Stimulated activated CD8-positive, alpha-beta memory T cell treated with anti-CD3 and anti-CD28 coated beads, Interleukin-2, amount 100 ng/mL, for 48 hours (primary cell): ENCODE results near the gene TBX15.

Source experiments
- DNase-seq, 2 donors: peaks; one replicate each; pipeline ENCODE4 v3.0.0-alpha.2; 2020; ENCODE audit warnings: low read depth in 2 of 2

Gene TBX15

DNA sequence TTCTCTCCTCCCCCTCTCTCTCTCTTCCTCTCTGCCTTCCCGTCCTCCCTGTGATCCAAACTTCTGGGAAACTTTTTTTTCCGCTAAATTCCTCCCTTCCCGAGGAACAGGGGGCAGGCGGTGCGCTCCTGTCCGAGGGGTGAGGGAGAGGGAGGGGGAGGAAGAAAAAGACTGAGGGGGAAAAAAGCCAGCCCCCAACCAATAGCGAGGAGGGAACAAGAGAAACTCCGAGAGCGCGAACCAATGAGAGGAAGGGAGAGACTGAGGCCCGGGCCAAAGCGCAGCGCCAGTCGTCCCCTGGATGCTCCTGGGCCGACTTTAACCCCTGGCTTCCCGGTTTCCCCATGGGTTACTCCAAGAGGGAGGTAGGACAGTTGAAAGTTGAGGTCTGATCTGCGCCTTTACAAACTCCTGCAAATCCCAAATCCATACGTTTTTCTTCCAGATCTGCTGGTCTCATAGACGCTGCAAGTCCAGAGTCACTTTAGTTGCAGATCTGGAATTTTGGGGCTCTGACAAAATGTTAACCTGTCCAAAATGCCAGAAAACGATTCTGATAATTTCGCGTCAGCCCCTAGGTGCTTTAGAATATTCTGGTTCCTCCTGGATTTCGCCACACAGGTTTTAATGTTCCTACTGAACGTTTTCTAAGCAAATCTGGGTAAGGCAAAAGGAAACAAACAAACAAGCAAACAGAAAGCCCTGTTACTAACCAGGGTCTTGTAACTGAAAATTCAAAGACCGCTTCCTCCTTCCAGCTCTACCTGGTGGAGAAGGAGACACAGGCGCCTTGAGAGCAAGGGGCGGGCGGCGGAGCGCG lies at the start of gene TBX15:
TSS of gene TBX15 (minus strand) at position 158 of the 820 bp plus-strand sequence. CDS start 548 bp downstream, outside the sequence.
- DNase-seq, result no peak

DNA sequence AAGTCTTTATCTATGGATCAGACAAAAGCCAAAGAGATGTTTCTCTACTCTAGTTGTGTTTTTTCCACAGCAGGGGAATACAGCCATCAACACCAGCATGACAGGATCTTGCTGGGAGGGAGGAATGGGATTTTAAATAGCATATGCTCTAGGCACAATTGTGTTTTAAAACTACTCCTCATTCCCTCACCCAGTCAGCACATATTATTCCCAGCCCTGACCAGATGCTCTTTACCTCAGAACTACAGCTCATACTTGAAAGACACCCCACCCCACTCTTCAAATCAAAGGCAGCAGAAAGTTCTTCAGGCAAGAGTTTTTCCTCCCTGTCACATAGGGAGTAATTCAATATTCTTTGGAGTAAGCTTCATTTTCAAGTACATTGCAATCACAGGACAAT lies 46.2 kb upstream of the TBX15 start:
- no peak for DNase-seq

- no peak for DNase-seq
Observed at GRCh38 chr1:119032986-119033385, 44.8 kb upstream of the TBX15 start.

DNA sequence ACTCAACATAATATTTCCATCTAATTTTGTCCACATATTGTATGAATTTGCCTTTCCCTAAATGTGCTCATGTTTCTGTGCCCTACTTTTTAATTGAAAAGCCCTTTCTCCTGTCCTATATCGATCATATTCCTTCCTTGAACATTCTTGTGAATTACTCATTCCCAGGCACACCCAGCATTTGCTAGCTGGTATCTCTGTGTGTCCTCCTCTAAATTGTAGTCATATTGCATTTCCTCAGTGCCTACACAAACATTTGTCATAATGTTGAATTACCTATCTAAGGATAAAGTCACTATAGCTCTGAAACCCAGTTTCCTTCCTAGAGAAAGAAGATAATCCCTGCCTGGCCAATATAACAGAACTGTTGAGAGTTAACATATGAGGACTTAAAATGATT lies 39.6 kb upstream of the TBX15 start:
- no peak for DNase-seq

- DNase-seq, result no peak
Observed at GRCh38 chr1:119026956-119027355, 38.8 kb upstream of the TBX15 start.

DNA sequence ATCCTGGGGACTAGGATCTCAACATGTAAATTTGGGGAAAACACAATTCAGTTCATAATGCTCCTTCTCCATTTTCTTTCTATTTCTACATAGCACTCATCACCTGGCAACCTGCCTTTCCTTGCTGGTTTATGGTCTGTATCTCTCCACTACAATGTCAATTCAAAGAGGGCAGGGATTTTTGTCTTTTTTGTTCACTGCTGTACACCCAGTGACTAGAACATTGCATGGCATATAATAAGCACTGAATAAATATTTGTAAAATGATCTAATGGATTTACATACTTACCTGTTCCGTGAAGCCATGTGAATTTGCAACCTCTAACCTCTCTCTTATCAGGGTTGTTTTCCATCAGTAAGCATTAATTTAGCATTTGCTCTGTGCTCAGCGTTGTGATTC lies 27.4 kb upstream of the TBX15 start:
- no peak for DNase-seq

- no peak for DNase-seq
Observed at GRCh38 chr1:119012383-119012782, 24.2 kb upstream of the TBX15 start.

DNA sequence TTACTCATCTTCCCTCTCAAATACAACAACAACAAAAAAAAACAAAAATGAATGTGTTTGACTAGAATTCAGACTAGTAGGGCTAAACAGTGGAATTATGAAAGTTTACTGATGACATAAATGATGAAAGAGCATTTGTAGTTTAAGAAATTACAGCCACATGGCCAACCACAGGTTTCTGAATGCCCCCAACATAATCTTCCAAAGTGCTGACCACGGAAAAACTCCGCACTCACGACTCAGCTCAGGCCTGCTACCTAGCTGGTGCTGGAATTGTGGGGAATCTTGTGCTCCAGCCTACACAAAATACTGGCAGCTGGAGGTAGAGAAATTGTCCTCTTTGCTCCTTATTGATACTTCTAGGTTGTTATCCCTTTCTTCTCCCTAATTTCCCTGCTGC lies 23.6 kb upstream of the TBX15 start:
- no peak for DNase-seq

GRCh38 chr1:119011116-119011515 lies 23.0 kb upstream of the TBX15 start:
- DNase-seq, result no peak

- DNase-seq, result no peak
Observed at GRCh38 chr1:119010201-119010600, 22.1 kb upstream of the TBX15 start.

DNA sequence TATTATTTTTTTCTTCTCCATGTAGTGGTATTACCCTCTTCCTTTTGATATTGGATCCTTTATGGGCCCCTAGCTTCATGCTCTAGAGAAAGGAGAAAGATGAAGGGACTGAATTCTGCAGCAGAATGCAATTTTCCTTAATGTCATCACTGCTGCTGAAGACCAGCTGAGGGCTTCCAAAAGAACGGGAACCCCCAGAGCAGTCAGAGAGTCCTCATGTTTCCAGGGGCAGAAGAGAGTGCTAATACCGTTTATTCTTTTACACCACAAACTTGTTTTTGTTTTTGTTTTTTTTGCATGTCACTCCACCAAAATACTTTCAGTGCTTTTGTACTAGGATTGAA lies 21.1 kb upstream of the TBX15 start:
- no peak for DNase-seq

DNA sequence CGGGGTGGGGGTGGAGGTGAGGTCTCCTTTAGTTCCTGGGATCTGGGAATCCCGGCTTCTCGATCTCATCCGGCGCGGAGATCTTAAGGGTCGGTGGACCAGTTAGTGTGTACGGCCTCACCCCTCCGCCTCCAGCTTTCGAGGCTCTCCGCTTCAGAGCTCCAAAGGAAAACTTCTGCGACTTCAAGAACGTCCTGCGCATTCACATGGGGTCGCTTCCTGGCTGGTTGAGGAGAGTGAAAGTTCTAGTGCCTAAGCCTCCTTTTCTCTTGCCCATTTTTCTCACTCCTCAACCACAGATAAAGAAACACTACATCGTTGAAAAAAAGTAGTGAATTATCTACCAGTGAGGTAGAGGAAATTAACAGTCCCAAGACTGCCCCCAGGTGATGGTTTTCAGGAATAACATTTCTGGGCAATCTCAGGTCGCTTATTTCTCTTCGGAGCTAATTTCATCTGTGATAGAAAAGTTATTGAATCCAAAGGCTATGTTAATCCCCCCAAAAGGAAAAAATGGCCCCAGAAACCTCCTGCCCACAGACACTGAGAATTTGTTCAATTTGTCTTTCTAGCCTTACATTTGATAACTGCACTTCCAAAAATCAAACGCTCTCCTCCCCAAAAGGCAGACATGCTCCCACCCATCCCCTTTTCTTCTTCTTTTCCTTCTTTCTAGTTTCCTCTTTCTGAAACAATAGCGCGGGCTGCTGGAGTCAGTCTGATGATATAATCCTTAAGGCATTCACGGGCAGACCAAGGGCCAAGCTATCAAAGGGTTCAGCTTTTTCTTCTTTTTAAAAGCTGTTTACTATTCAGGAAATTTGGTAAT lies 20.6 kb upstream of the TBX15 start:
- no peak for DNase-seq

GRCh38 chr1:119007670-119008482 lies 19.7 kb upstream of the TBX15 start:
- DNase-seq, result no peak

- no peak for DNase-seq
Observed at GRCh38 chr1:119007339-119007669, 19.2 kb upstream of the TBX15 start.

DNA sequence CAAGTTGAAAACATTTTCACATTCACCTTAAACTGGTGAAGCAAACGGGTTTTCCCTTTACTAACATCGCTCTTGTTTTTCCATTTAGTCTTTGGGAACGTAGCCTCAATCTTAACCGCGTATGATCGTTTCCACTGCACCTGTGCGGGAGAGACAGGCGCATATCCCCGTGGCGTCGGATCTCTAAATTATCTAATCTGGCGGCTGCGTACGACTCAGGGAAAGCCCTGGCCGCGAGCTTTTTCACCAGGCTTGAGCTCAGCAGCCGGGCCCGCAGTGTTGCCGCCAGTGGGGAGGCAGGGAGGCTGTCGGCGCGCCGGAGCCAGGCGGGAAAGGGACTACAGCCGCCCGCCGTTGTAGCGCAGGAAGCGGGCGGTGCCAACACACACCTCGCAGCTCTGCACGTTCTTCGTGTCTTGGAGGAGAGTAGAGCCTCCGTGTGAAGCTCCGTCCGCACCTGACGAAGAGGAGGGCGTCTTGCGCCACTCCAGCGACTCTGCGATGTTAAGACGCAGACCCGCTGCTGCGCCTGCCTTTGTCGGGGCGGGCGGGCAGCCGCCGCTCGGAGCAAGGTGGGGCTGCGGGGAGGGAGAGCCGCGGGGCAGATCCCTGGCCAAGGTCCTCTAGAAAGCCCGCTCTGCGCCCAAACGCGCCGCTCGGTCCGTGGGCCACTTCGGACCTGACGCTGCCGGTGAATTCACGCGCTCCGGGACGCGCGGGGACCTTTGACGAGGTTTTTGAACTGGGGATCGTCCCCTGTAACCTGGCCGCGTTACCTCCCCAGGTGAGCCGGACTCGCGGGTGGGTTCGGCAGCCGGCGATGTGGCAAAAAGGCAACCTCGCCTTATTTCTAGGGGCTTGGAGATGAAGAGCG lies 18.5 kb upstream of the TBX15 start:
- no peak for DNase-seq

GRCh38 chr1:119005724-119006405 lies 17.7 kb upstream of the TBX15 start:
- no peak for DNase-seq

- DNase-seq, result no peak
Observed at GRCh38 chr1:119004781-119005180, 16.6 kb upstream of the TBX15 start.

- no peak for DNase-seq
Observed at GRCh38 chr1:119004129-119004527, 16.0 kb upstream of the TBX15 start.

DNA sequence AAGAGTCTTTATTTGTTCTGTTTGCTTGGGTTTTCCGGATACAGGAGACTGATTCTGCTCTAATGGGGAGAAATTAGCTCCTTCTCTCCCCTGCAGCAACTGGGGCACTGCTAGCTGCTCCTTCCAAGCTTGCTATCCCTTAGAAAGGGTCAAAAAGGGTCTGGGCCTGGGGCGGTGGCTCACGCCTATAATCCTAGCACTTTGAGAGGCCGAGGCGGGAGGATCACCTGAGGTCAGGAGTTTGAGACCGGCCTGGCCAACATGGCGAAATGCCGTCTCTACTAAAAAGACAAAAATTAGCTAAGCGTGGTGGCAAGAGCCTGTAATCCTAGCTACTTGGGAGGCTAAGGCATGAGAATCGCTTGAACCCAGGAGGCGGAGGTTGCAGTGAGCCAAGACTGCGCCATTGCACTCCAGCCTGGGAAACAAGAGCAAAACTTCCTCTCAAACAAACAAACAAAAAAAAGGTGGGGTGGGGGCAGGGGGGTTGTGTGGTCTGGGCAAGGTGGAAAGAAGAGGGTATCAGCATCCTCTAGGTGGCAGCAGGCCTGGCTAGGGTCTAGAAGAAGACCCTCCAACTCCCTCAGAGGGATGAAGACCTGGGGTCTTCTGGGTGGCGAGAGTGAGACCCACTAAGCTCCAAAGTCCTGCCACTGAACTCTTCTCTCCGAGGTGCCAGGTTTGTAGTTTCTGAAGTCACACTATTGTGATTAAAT lies 15.4 kb upstream of the TBX15 start:
- no peak for DNase-seq

DNA sequence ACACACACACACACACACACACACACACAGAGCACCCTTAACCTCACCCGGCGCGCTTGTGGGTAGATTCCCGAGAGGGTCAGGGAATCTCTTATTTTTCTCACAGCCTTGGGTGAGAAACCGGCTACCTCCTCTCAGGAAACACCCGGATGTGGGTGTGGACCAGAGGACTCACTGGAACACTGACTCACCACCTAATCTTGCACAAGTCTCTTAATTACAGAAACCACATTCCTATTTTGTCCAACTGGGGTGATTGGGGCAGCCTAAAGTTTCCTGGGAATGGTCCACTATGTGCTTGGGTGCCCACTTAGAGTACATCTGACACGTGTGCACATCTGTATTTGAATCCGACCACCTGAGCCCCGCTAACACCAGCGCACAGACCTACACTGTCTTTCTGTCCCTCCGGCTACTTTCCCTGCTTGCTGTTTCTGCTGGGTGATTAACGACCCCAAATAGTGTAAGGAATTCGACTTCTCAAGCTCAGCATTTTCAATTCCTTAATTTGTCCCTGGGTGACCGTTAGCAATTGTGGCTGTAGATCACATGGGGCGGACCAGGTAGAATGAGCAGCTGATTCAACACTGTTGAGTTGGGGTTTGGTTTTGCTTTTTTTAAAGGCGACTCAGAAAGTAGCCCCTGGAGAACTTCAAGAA lies 14.0 kb upstream of the TBX15 start:
- DNase-seq, result no peak
